H9 (cell line): ENCODE data around the gene PDE3A. TPM values are rescaled to one million over a fixed set of nuclear protein-coding genes. Genes with fewer than 3 reads are reported as not detected.

Experiments used
- DNase-seq: peaks from one replicate; pipeline ENCODE4 v3.0.0-alpha.2; 2017
- H2AFZ ChIP-seq: one replicate; pipeline ENCODE4 v1.6.1; 2013; ENCODE audit warnings: mild to moderate bottlenecking, low read length, control low read depth, moderate library complexity
- H2AK5ac ChIP-seq: 2 replicates; pipeline ENCODE4 v1.6.1; 2013; ENCODE audit warnings: low read length, control low read depth, mixed read lengths; ENCODE audit not compliant: insufficient read length
- H2BK120ac ChIP-seq: one replicate; pipeline ENCODE4 v1.6.1; 2013; ENCODE audit warnings: low read depth, mild to moderate bottlenecking, low read length, control low read depth, inconsistent platforms; ENCODE audit not compliant: poor library complexity, severe bottlenecking
- H2BK12ac ChIP-seq: 2 replicates; pipeline ENCODE4 v1.6.1; 2013; ENCODE audit warnings: low read length, control low read depth, mixed read lengths, low read depth; ENCODE audit not compliant: insufficient read length
- H2BK15ac ChIP-seq: 2 replicates; pipeline ENCODE4 v1.6.1; 2013; ENCODE audit warnings: low read depth, low read length, control low read depth
- H2BK20ac ChIP-seq: one replicate; pipeline ENCODE4 v1.6.1; 2013; ENCODE audit warnings: low read depth, mild to moderate bottlenecking, low read length, control low read depth, inconsistent platforms; ENCODE audit not compliant: poor library complexity, severe bottlenecking
- H2BK5ac ChIP-seq: 2 replicates; pipeline ENCODE4 v1.6.1; 2013; ENCODE audit warnings: low read length, control low read depth, mixed read lengths; ENCODE audit not compliant: insufficient read length
- H3K14ac ChIP-seq: 2 replicates; pipeline ENCODE4 v1.6.1; 2013; ENCODE audit warnings: low read length, control low read depth; ENCODE audit not compliant: insufficient read depth
- H3K18ac ChIP-seq: 2 replicates; pipeline ENCODE4 v1.6.1; 2013; ENCODE audit warnings: low read depth, mild to moderate bottlenecking, mixed read lengths, low read length, control low read depth; ENCODE audit not compliant: insufficient read length
- H3K23ac ChIP-seq: 2 replicates; pipeline ENCODE4 v1.6.1; 2013; ENCODE audit warnings: low read length, control low read depth, mixed read lengths, low read depth; ENCODE audit not compliant: insufficient read length
- H3K23me2 ChIP-seq: 2 replicates; pipeline ENCODE4 v1.6.1; 2013; ENCODE audit warnings: low read depth, mild to moderate bottlenecking, mixed read lengths, low read length, control low read depth; ENCODE audit not compliant: insufficient read length, poor library complexity, severe bottlenecking
- H3K27ac ChIP-seq: 2 replicates; pipeline ENCODE4 v1.5.1; 2013; ENCODE audit warnings: low read length, control low read depth, mixed read lengths, low read depth; ENCODE audit not compliant: insufficient read length
- H3K27me3 ChIP-seq: 2 replicates; pipeline ENCODE4 v1.6.1; 2013; ENCODE audit warnings: low read length, control low read depth, inconsistent platforms; ENCODE audit not compliant: insufficient read depth
- H3K4ac ChIP-seq: 2 replicates; pipeline ENCODE4 v1.6.1; 2013; ENCODE audit warnings: low read depth, mild to moderate bottlenecking, control low read depth, inconsistent platforms, low read length, moderate library complexity
- H3K4me1 ChIP-seq: 2 replicates; pipeline ENCODE4 v1.6.1; 2013; ENCODE audit warnings: low read length, control low read depth, inconsistent platforms; ENCODE audit not compliant: insufficient read depth
- H3K4me2 ChIP-seq: 2 replicates; pipeline ENCODE4 v1.6.1; 2013; ENCODE audit warnings: low read length, control low read depth, mixed read lengths; ENCODE audit not compliant: insufficient read length, insufficient read depth
- H3K56ac ChIP-seq: 2 replicates; pipeline ENCODE4 v1.6.1; 2013; ENCODE audit warnings: low read depth, mild to moderate bottlenecking, mixed read lengths, low read length, control low read depth; ENCODE audit not compliant: insufficient read length
- H3K79me1 ChIP-seq: 2 replicates; pipeline ENCODE4 v1.6.1; 2013; ENCODE audit warnings: low read depth, mild to moderate bottlenecking, moderate library complexity, low read length, control low read depth, inconsistent platforms; ENCODE audit not compliant: insufficient read depth, poor library complexity, severe bottlenecking
- H3K79me2 ChIP-seq: 2 replicates; pipeline ENCODE4 v1.6.1; 2013; ENCODE audit warnings: low read length, control low read depth, inconsistent platforms; ENCODE audit not compliant: insufficient read depth
- H3K9ac ChIP-seq: 2 replicates; pipeline ENCODE4 v1.6.1; 2013; ENCODE audit warnings: low read length, control low read depth, mixed read lengths; ENCODE audit not compliant: insufficient read length; ENCODE audit errors: extremely low read depth
- H3K9me3 ChIP-seq: one replicate; pipeline ENCODE4 v1.6.1; 2013; ENCODE audit warnings: low read depth, low read length, inconsistent platforms; ENCODE audit not compliant: control insufficient read depth
- H3T11ph ChIP-seq: one replicate; pipeline ENCODE4 v1.6.1; 2013; ENCODE audit warnings: mild to moderate bottlenecking, low read length, control low read depth, inconsistent platforms
- H4K20me1 ChIP-seq: one replicate; pipeline ENCODE4 v1.6.1; 2013; ENCODE audit not compliant: control insufficient read depth, insufficient read length, insufficient read depth
- H4K5ac ChIP-seq: 2 replicates; pipeline ENCODE4 v1.6.1; 2013; ENCODE audit warnings: low read depth, mild to moderate bottlenecking, mixed read lengths, low read length, control low read depth; ENCODE audit not compliant: insufficient read length
- H4K8ac ChIP-seq: replicated peaks from 2 replicates; pipeline ENCODE4 v1.6.1; 2013; ENCODE audit warnings: low read length, control low read depth, mixed read lengths, low read depth; ENCODE audit not compliant: insufficient read length
- H4K91ac ChIP-seq: 2 replicates; pipeline ENCODE4 v1.6.1; 2013; ENCODE audit warnings: low read depth, mild to moderate bottlenecking, moderate library complexity, mixed read lengths, low read length, control low read depth; ENCODE audit not compliant: insufficient read length
- H3K27ac Mint-ChIP-seq, 3 experiments: 2 replicates in 2 of 3; 3 replicates in 1 of 3; pipeline ENCODE4 v1.8.0; 2020 to 2021; ENCODE audit warnings: mixed read lengths in 3 of 3, mild to moderate bottlenecking in 1 of 3, moderate library complexity in 1 of 3
- H3K27me3 Mint-ChIP-seq: 2 replicates; pipeline ENCODE4 v1.8.0; 2021; ENCODE audit warnings: low read depth, mild to moderate bottlenecking, moderate library complexity, mixed read lengths
- H3K36me3 Mint-ChIP-seq, 3 experiments: 2 replicates in 2 of 3; 3 replicates in 1 of 3; pipeline ENCODE4 v1.8.0; 2020 to 2021; ENCODE audit warnings: low read depth in 3 of 3, mixed read lengths in 3 of 3; ENCODE audit not compliant: insufficient read depth in 1 of 3
- H3K4me1 Mint-ChIP-seq, 2 experiments: 2 replicates each; pipeline ENCODE4 v1.8.0; 2020; ENCODE audit warnings: mixed read lengths in 2 of 2
- H3K4me3 Mint-ChIP-seq, 2 experiments: 2 replicates in 1 of 2; 3 replicates in 1 of 2; pipeline ENCODE4 v1.8.0; 2020 to 2021; ENCODE audit warnings: mild to moderate bottlenecking in 2 of 2, mixed read lengths in 2 of 2, moderate library complexity in 1 of 2
- H3K9me3 Mint-ChIP-seq, 2 experiments: 2 replicates in 1 of 2; 3 replicates in 1 of 2; pipeline ENCODE4 v1.8.0; 2020; ENCODE audit warnings: mild to moderate bottlenecking in 2 of 2, mixed read lengths in 2 of 2, moderate library complexity in 1 of 2
- CTCF ChIP-seq: fragments of 200-600 bp; sonication (generic); conservative IDR thresholded peaks from 3 replicates; pipeline ENCODE4 v1.8.0; 2021; ENCODE audit warnings: antibody characterized with exemption, mild to moderate bottlenecking
- WGBS: extraction: QIAGEN DNeasy Blood & Tissue Kit; methylation state at CpG from one replicate; pipeline ENCODE4 v1.1.7; 2013; ENCODE audit warnings: missing lambda C conversion rate, low lambda C conversion rate, mixed read lengths; ENCODE audit not compliant: insufficient read length; ENCODE audit errors: extremely low coverage; 5-methylcytosine and 5-hydroxymethylcytosine counted together
- total RNA-seq: library from RNA; stranded (reverse); gene quantifications from 2 replicates; pipeline ENCODE4 v1.2.1, GENCODE V29; 2021

PDE3A gene
- total RNA-seq, 1 experiment from 2014 or later: 3.0 TPM

GRCh38 chr12:20625531-20625930 lies 257.2 kb downstream of the PDE3A start:
- no peak overlapping the region for H2BK5ac ChIP-seq
- H2BK15ac ChIP-seq: no peak overlapping the region
- no peak overlapping the region for H2AK5ac ChIP-seq
- H3K18ac ChIP-seq: no peak overlapping the region
- H3K9me3 ChIP-seq: no peaks in the 10 kb centered on the region
- H3K56ac ChIP-seq: no peak overlapping the region
- H2BK20ac ChIP-seq: no peak overlapping the region
- H4K91ac ChIP-seq: no peak overlapping the region
- H3K4ac ChIP-seq: no peak overlapping the region
- H3T11ph ChIP-seq: no peak overlapping the region
- no peak overlapping the region for H4K5ac ChIP-seq
- no peaks in the 10 kb centered on the region for H3K27me3 ChIP-seq
- H3K23ac ChIP-seq: no peak overlapping the region
- H3K27ac ChIP-seq: no peak overlapping the region
- H3K14ac ChIP-seq: no peak overlapping the region
- no peak overlapping the region for H2BK120ac ChIP-seq
- no peak overlapping the region for H4K8ac ChIP-seq
- H3K79me2 ChIP-seq: no peaks in the 10 kb centered on the region
- H3K4me2 ChIP-seq: no peak overlapping the region
- no peaks in the 10 kb centered on the region for H3K79me1 ChIP-seq
- H2AFZ ChIP-seq: no peak overlapping the region
- Mint-ChIP-seq H3K27me3 (no peaks in the 10 kb centered on the region), H3K36me3 (no peaks in the 10 kb centered on the region), H3K27ac (no peak overlapping the region), H3K9me3 (no peaks in the 10 kb centered on the region), H3K4me3 (no peak overlapping the region), H3K4me1 (peaks cover 27 to 33% of the 10 kb centered on the region in 2 experiments)
- no CpG with 5 or more reads among the region's 2 CpGs for WGBS
- H3K9ac ChIP-seq: no peak overlapping the region
- no peak for TF ChIP-seq CTCF
- no peaks in the 10 kb centered on the region for H3K23me2 ChIP-seq
- DNase-seq: no peak
- H4K20me1 ChIP-seq: no peaks in the 10 kb centered on the region
- peaks cover 9% of the 10 kb centered on the region; the same call in 1 of the 2 replicates for H3K4me1 ChIP-seq
- H2BK12ac ChIP-seq: no peak overlapping the region
